GM21423 (cell line): ENCODE measurements around the gene SLC17A5.
A peak's percentile ranks its signal among the peaks of the same experiment; 100 is the strongest.
"Not testable (repeated sequence)": the region's sequence is repeated elsewhere in the genome, so short reads cannot be mapped to it uniquely, and the experiment has no call there.

ENCODE experiments used
- ATAC-seq: cut with Tn5 transposase; IDR thresholded peaks from one replicate; pipeline ENCODE4 v1.9.1; 2021; ENCODE audit warnings: mild to moderate bottlenecking, moderate library complexity; ENCODE audit not compliant: unreplicated experiment

SLC17A5 gene

DNA sequence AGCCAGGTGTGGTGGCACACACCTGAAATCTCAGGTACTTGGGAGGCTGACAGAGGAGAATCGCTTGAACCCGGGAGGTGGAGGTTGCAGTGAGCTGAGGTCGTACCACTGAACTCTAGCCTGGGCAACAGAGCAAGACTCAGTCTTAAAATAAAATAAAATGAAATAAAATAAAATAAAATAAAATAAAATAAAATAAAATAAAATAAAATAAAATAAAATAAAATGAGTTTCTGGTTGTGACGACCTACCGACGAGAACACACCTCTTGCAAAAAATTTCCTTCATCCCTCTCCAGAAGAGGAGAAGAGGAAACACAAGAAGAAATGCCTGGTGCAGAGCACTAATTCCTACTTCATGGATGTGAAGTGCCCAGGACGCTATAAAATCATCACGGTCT, 35.7 kb downstream of the SLC17A5 start:
- ATAC-seq = not testable (repeated sequence)

GRCh38 chr6:73614802-73615201, 39.0 kb downstream of the SLC17A5 start:
- no peak for ATAC-seq

- ATAC-seq = no peak
Measured at GRCh38 chr6:73613806-73614536, 39.8 kb downstream of the SLC17A5 start.

DNA sequence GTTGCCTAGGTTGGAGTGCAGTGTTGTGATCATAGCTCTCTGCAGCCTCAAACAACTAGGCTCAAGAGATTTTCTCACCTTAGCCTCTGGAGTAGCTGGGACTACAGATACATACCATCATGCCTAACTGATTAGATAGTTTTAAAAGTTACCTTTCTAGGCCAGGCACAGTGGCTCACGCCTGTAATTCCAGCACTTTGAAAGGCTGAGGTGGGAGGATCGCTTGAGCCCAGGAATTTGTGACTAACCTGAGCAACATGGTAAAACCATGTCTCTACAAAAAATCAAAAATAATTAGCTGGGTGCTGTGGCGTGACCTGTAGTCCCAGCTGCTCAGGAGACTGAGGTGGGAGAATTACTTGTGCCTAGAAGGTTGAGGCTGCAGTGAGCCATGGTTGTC, 41.2 kb downstream of the SLC17A5 start:
- ATAC-seq = no peak

GRCh38 chr6:73610444-73611275, 43.1 kb downstream of the SLC17A5 start:
- no peak for ATAC-seq

DNA sequence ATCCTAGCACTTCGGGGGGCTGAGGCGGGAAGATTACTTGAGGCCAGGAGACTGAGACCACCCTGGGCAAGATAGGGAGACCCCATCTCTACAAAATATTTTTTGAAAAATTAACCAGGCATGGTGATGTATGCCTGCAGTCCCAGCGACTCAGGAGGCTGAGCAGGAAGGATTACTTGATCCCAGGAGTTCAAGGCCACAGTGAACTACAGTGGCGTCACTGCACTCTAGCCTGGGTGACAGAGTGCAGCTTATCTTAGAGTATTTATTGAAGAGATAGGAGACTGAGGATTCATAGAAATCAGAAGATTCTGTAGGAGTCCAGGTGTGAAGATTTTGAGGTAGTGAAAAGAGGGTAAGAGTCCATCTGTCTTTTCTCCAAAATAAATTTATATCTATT, 45.0 kb downstream of the SLC17A5 start:
- ATAC-seq = no peak

GRCh38 chr6:73606428-73606827, 47.4 kb downstream of the SLC17A5 start:
- ATAC-seq = no peak

- ATAC-seq = no peak
Measured at GRCh38 chr6:73604461-73604860, 49.3 kb downstream of the SLC17A5 start.

DNA sequence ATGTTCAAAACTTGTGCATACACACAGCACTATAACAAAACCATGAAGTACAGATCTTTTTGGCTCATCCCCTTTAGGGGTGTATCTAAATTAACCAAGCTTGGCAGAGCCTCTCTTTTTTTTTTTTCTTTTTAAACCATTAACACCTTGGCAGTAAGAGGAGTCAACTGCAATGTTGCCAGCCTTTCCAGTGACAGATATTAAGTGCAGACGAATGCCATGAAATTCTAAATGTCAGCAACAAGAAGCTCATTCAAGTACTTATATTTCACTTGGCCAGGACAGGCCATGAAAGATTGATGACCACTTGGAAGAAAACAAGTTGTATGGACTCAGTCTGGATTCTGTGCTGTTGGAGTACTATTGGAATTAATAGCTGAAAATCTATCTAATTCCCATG, 49.8 kb downstream of the SLC17A5 start:
- no peak for ATAC-seq

- no peak for ATAC-seq
Measured at GRCh38 chr6:73586416-73586974, 67.3 kb downstream of the SLC17A5 start.

- ATAC-seq = peak; percentile 81
Measured at GRCh38 chr6:73585566-73586415, 68.0 kb downstream of the SLC17A5 start.

DNA sequence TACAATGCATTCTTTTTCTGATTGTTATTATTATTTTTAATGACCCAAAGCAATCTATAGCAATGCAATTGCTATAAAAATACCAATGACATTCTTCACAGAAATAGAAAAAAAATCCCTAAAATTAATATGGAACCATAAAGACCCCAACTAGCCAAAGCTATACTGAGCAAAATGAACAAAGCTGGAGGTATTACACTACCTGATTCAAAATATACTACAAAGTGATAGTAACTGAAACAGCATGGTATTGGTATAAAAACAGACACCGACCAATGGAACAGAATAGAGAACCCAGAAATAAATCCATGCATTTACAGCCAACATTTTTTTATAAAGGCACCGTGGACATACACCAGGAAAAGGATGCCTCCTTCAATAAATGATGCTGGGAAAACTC, 72.5 kb downstream of the SLC17A5 start:
- ATAC-seq = no peak

- ATAC-seq = peak; percentile 80
Measured at GRCh38 chr6:73580247-73581149, 73.3 kb downstream of the SLC17A5 start.

- ATAC-seq = no peak
Measured at GRCh38 chr6:73579851-73580246, 73.9 kb downstream of the SLC17A5 start.

DNA sequence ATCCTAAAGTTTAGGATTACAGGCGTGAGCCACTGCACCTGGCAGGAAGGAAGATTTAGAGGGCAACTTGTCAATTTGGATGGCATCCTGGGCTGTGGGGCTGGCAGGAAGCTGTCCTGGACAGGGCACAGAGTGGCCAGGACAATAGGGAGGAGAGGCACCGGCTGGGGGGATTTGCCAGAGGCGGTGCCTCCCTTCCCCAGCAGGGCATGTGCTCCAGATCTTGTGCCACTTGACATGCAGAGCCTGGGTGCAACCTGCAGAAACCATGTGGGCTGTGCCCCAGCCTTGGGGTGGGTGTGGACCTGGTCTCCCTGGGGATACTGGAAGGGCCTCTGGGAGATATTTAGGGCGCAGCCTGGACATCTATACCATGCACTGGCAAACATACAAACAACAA, 74.4 kb downstream of the SLC17A5 start:
- ATAC-seq = no peak

DNA sequence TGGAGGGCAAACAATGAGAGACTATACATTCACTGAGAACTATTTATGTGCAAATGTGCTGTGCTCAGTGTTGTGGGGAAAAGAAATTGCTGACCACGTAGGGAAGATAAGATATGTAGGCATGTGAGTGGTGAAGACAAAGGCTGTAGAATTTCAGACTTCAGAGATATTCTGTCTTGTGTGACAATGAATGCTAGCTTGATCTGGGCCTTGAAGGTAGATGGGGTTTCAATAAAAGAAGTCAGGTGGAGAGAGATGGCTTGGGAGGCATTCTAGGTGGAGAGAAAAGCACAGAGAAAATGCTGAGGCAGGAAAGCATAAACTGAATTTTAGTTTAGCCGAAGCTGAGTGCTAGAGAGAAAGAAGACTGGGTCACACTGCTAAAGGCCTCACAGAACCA, 76.1 kb downstream of the SLC17A5 start:
- ATAC-seq = no peak

GRCh38 chr6:73572531-73572930, 81.3 kb downstream of the SLC17A5 start:
- ATAC-seq = not testable (repeated sequence)

DNA sequence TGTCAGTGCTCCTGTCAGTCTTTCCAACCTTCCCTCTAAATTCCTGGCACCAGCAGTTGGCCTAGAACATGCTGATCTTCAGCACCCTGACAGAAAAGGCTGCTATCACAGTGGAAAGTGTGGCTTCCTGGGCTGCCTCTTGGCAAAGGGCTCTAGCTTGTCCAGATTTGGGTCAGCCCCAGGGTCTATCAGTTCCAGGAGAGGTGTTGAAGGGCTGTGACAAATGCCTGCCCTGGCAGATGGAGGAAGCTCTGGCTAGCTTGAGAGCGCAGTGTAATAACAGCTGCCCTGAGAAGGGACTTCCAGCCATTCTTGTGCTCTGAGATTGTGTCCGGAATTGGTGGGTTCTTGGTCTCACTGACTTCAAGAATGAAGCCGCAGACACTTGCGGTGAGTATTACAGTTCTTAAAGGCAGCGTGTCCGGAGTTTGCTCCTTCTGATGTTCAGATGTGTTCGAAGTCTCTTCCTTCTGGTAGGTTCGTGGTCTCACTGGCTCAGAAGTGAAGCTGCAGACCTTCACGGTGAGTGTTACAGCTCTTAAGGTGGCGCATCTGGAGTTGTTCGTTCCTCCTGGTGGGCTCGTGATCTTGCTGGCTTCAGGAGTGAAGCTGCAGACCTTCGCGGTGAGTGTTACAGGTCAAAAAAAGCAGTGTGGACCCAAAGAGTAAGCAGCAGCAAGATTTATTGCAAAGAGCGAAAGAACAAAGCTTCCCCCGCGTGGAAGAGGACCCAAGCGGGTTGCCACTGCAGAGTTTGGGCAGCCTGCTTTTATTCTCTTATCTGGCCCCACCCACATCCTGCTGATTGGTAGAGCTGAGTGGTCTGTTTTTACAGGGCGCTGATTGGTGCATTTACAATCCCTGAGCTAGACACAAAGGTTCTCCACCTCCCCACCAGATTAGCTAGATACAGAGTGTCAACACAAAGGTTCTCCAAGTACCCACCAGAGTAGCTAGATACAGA, 82.3 kb downstream of the SLC17A5 start:
- ATAC-seq = not testable (repeated sequence)

GRCh38 chr6:73569121-73569520, 84.7 kb downstream of the SLC17A5 start:
- no peak for ATAC-seq
